HG03025 (cell line): ENCODE measurements around the gene DAB1.

Experiments
- ATAC-seq: cut with Tn5 transposase; IDR thresholded peaks from one replicate; pipeline ENCODE4 v1.9.1; 2021; ENCODE audit warnings: mild to moderate bottlenecking, moderate library complexity; ENCODE audit not compliant: unreplicated experiment, low FRiP score

DAB1 gene

DNA sequence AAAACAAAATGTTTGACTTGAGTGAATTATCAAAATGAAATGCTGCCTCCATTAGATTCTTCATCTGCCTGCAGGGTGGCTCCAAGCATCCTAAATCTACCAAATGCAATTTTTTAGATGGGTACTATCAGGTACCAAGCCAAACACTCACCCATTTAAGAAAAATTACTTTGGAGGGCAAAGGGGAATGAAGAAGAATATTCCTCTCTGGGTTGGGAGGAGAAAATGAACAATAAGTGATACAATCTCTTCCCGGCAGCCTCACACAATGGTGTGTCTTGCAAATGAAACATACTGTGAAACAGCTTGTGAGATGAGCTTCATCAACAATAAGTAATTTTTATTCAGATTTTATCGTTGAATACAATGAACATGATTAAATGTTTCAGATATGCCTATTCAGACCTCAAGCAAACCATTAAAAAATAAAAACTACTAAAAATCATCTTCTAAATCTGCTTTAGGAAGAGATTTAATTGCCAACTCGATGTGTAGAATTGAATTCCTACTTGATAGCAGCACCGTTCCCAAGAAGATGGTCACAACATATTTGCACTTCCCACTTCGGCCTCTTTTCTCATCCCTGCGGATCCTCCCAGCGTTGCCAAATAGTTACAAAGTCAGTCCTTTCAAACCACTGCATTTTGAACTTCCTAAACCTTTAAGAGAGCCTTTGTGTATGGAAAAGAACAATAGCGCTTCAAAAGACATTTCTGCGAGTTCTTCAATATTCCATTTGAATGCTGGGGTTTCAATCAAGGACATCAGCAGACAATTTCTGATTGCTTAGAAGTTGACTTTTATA, 2.7 kb downstream of the DAB1 start:
- no peak for ATAC-seq

- ATAC-seq = no peak
Measured at GRCh38 chr1:57418971-57419370, 4.9 kb downstream of the DAB1 start.

- ATAC-seq = no peak
Measured at GRCh38 chr1:57411262-57411661, 12.6 kb downstream of the DAB1 start.

- no peak for ATAC-seq
Measured at GRCh38 chr1:57410508-57410907, 13.4 kb downstream of the DAB1 start.

DNA sequence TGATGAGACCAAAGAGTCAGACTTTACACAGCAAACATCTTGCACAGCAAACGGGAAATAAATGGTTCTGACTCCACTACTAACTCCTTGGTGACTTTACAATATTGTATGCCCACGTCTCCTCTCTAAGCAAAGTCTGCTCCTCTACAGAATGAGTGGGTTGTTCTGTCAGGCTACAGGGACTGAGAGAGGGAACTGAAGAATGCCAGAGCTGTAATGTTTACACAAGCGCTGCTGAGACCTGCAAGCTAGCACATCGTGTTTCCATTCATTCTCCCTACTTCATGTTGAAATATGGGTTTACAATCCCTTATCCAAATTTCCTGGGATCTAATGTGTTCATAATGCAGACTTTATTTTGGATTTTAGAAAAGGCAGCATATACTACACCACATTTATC, 15.9 kb downstream of the DAB1 start:
- ATAC-seq = no peak

DNA sequence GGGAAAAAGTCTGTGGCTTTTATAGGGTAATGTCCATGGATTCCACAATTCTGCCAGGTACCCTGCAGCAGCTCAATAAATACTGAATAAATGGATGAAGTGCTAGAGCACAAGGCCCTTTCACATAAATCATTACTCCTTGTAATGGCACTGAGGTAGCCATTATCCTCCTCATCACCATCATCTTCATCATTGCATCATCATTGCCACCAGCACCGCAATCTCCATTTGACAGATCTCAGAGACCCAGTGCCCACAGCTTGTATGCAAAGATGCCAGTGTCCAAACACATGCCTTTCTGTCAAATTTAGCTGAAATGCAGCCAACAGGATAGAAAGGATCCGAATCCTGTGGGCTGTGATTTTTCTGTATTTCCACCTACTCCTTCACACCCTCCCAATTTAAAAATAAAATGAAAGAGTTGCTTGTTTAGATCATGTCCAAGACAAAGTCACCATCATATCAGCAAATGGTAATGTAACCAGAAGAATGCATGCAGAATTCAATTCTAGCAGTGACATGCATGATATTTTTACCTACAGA, 17.4 kb downstream of the DAB1 start:
- no peak for ATAC-seq

DNA sequence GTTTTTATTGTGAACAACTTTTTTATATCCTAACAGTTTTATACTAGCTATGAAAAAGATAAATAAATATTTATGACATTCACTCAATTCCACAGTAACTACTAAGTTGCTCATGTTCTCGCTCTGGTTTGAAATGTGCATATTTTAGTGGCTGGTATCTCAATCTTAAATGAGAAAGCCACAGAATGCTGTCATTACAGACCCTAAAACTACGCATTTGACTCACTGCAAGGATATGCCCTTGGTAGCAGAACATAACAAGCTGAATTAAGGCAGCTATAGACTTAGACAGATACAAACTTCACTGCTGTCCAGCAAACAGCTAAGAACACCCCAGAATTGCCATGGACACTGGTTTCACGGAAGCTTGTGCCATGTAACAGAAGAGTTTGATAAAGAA, 19.0 kb downstream of the DAB1 start:
- ATAC-seq = no peak

- ATAC-seq = no peak
Measured at GRCh38 chr1:57403201-57403600, 20.7 kb downstream of the DAB1 start.

DNA sequence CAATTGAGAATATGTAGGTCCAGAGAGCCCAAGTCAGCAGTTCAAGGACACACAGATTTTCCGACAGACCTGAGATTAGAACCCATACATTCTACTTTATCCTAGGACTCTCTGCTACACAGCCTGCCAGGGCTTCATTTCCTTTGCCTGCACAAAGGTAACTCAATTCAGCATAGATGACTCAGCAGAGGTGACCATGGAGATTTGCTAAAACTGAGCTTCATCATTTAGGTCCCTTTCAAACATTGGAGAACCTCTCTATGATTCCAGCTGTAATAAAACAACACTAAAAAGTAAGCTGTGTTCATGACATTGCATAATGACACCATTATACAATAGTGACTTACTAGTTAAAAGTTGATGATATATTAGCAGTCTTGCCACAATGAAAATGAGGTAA, 22.2 kb downstream of the DAB1 start:
- ATAC-seq = no peak

DNA sequence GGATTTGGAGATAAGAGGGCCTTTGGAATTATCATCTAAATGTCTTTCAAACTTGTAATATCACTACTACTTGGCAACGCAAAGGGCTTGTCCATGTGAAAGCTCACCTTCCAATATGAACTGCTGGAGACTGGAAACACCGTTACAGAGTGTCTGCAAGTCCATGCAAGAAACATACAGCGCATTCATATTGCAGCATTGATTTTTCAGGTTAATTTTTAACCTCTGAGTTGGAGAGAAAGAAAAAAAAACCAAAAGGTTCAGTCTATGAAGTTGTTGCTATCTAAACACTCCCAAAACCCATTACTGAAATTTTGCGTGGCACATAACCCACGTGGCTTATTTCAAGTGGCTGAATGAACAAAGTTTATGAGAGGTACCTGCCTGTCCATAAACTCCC, 23.8 kb downstream of the DAB1 start:
- no peak for ATAC-seq

GRCh38 chr1:57393058-57393584, 30.7 kb downstream of the DAB1 start:
- no peak for ATAC-seq

GRCh38 chr1:57385336-57385735, 38.5 kb downstream of the DAB1 start:
- no peak for ATAC-seq

DNA sequence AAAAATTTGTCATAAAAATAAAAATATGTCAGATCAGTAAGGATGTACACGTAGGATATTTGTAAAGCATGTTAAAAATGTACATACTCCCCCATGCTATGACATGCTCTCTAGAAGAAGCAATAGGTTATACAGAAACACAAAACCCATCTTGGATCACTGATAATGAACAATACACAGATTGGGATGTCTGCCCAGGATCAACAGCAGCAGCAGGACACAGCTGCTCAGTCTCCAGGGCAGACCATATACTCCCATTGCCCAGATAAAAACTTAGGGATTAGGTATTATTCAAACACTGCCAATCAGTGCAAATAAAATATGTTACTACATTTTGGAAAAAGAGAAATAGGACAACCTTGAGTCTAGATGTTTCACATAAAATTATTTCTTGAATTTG, 39.0 kb downstream of the DAB1 start:
- no peak for ATAC-seq

- no peak for ATAC-seq
Measured at GRCh38 chr1:57384284-57384683, 39.6 kb downstream of the DAB1 start.

- ATAC-seq = no peak
Measured at GRCh38 chr1:57381871-57382270, 42.0 kb downstream of the DAB1 start.

DNA sequence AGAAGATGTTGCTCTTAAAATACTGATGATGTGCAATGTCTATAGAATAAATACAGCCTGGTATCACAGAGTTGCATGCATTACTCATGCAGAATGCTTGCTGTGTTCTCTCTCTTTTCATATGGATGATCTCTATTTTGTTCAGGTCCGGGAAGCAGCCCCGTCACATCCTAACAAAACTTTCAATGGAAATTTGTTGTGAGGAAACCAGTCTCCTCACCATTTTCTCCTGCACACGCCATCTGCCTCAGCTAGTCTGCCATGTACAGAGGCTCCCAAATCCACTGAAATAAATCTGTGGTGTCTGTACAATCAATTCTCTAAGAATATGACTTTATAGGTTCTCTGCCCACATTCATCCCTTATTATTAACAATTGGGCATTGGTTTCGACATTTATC, 42.4 kb downstream of the DAB1 start:
- no peak for ATAC-seq

DNA sequence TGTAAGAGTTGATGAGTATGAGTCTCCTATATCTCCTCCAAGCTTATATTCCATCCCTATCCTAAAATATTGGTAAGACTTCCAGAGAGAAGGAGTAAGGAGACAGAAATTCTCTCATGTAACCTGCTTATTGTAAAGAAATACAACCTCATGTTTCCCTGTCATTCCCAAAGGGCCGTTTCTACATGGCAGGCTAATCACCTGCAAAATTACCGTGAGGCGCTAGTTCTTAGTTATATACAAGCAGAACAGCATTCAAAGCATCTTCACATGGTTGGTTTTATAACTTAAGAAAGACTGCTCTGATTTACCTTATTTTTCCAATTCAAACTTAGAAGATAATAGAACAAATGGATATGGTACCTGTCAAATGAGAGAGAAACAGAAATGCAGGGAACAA, 42.9 kb downstream of the DAB1 start:
- no peak for ATAC-seq

- ATAC-seq = no peak
Measured at GRCh38 chr1:57378534-57378933, 45.3 kb downstream of the DAB1 start.

- no peak for ATAC-seq
Measured at GRCh38 chr1:57377339-57378139, 46.3 kb downstream of the DAB1 start.

DNA sequence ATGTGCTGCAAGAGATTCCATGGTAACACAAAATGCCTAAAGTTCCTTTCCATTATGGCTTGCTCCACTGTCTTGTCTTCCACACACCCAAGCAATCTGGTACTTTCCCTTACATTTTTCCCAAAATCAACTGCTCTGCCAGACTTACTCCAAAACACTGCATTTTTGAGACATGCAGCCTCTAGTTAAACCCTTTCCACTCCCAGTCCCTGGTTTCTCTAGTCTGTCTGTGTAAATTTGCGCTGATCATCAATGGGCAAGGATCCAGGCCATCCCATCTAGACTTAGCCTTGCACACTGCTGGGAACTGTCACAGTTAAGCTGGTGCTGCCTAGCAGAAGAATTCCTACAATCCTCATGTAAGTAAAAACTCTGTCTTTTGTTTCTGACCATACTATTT, 47.8 kb downstream of the DAB1 start:
- no peak for ATAC-seq

DNA sequence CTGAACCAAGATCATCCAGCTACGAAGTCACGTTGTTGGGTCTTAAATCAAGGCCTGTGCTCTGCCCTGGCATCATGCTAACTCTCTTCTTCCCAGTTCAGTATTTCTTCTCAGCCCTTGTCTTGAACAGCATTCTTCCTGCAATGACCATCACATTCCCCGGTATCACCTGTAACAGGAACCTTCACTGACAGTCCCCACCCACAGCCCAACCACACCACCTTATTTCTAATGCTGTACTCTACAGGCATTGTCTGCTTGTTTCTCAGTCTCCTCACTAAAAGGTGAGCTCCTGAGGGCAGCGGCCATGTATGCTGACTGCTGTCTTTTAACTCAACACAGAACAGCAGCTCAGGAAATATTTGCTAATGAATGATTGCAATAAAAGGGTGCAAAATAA, 54.0 kb downstream of the DAB1 start:
- ATAC-seq = no peak
